ENCODE results near the gene SMC3. TPM values are rescaled to one million over a fixed set of nuclear protein-coding genes. Genes with fewer than 3 reads are reported as not detected.

SMC3 gene
- total RNA-seq, 1 donor from 2014 or later: 60.6 TPM

GRCh38 chr10:110539091-110539490, 28.4 kb upstream of the SMC3 start:
- H3K4me1 Mint-ChIP-seq (ENCODE audit: unreplicated experiment): peaks cover 8% of the 10 kb centered on the region
- H3K36me3 Mint-ChIP-seq: no peaks in the 10 kb centered on the region
- no peak overlapping the region for H3K4me3 Mint-ChIP-seq
- H3K9me3 Mint-ChIP-seq: no peaks in the 10 kb centered on the region
- peaks cover 8% of the 10 kb centered on the region for H3K27me3 Mint-ChIP-seq
- H3K27ac Mint-ChIP-seq: no peak overlapping the region
- TF ChIP-seq CTCF (conservative IDR thresholded peaks at IDR 0.05): no peak
- no peak for DNase-seq (ENCODE audit: extremely low spot score, unreplicated experiment)

GRCh38 chr10:110540031-110540430, 27.5 kb upstream of the SMC3 start:
- peaks cover 8% of the 10 kb centered on the region for H3K4me1 Mint-ChIP-seq (ENCODE audit: unreplicated experiment)

GRCh38 chr10:110544958-110545537, 22.4 kb upstream of the SMC3 start:
- Mint-ChIP-seq H3K27me3 (peaks cover 10% of the 10 kb centered on the region), H3K9me3 (no peaks in the 10 kb centered on the region), H3K27ac (no peak overlapping the region), H3K4me3 (no peak overlapping the region), H3K36me3 (no peaks in the 10 kb centered on the region), H3K4me1 (ENCODE audit: unreplicated experiment) (peaks cover 6% of the 10 kb centered on the region)
- DNase-seq (ENCODE audit: extremely low spot score, unreplicated experiment): no peak
- no peak for TF ChIP-seq CTCF (conservative IDR thresholded peaks at IDR 0.05)

More at GRCh38 chr10:110540031-110540430, 27.5 kb upstream of the SMC3 start:
- Mint-ChIP-seq H3K36me3 (no peaks in the 10 kb centered on the region), H3K27ac (no peak overlapping the region), H3K9me3 (no peaks in the 10 kb centered on the region), H3K4me3 (no peak overlapping the region), H3K27me3 (peaks cover 5% of the 10 kb centered on the region)
- DNase-seq (ENCODE audit: extremely low spot score, unreplicated experiment): no peak
- TF ChIP-seq CTCF (conservative IDR thresholded peaks at IDR 0.05): no peak

GRCh38 chr10:110546077-110546476, 21.4 kb upstream of the SMC3 start:
- no peaks in the 10 kb centered on the region for H3K9me3 Mint-ChIP-seq
- peaks cover 4% of the 10 kb centered on the region for H3K4me1 Mint-ChIP-seq (ENCODE audit: unreplicated experiment)
- no peak overlapping the region for H3K27ac Mint-ChIP-seq
- H3K27me3 Mint-ChIP-seq: peaks cover 13% of the 10 kb centered on the region
- no peaks in the 10 kb centered on the region for H3K36me3 Mint-ChIP-seq
- DNase-seq (ENCODE audit: extremely low spot score, unreplicated experiment): no peak
- TF ChIP-seq CTCF (conservative IDR thresholded peaks at IDR 0.05): no peak
- H3K4me3 Mint-ChIP-seq: no peak overlapping the region

DNA sequence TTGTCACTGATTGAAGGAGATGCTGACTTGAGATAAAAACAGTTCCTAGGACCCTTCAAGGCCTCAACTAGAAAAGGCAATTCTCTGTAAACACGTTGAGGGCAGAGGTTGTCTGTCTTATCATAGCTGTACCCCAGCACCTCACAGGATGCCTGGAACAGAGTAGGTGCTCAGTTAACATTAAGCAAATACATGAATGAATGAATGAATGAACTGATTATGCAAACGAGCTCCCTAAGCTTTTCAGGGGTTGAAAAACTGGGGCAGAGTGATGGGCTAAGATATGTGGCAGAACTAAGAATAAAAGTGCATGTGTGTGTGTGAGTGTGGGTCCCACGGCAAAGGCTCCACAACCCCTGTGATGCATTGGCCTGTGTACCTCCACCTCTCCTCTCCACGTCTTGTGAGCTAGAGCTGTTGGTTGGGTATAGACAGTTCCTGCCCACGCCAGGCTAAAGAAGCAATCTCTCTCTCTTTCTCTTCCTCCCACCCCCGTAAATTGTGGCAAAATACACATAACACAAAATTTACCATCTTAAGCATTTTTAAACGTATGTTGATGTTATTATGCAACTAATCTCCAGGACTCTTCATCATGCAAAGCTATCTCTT, 20.9 kb upstream of the SMC3 start:
- Mint-ChIP-seq H3K4me3 (no peak overlapping the region), H3K27me3 (peaks cover 17% of the 10 kb centered on the region), H3K4me1 (ENCODE audit: unreplicated experiment) (peaks cover 4% of the 10 kb centered on the region), H3K36me3 (no peaks in the 10 kb centered on the region), H3K9me3 (no peaks in the 10 kb centered on the region), H3K27ac (no peak overlapping the region)
- DNase-seq (ENCODE audit: extremely low spot score, unreplicated experiment): no peak
- no peak for TF ChIP-seq CTCF (conservative IDR thresholded peaks at IDR 0.05)

Measured in type B pancreatic cell (in vitro differentiated cells).